Liver (tissue), 3 donors: ENCODE measurements around the gene SPATS2.

Source experiments
- ATF3 ChIP-seq: IDR thresholded peaks from 2 replicates; pipeline ENCODE4 v1.6.1; 2016; ENCODE audit warnings: antibody characterized with exemption
- CTCF ChIP-seq: fragments of 150-350 bp; IDR thresholded peaks from 2 replicates; pipeline ENCODE4 v1.5.1; 2017; ENCODE audit warnings: improper control_type of control experiment, low read depth, low read length; ENCODE audit not compliant: missing input control
- EGR1 ChIP-seq, 2 donors: IDR thresholded peaks; 2 replicates each; pipeline ENCODE4 v1.6.1; 2016 to 2018; ENCODE audit warnings: antibody characterized with exemption in 2 of 2, low read depth in 2 of 2
- GABPA ChIP-seq, 2 donors: IDR thresholded peaks in 1 of 2; conservative IDR thresholded peaks in 1 of 2; 2 replicates each; pipeline ENCODE4 v1.6.1; 2016; ENCODE audit warnings: antibody characterized with exemption in 2 of 2, mild to moderate bottlenecking in 1 of 2, moderate library complexity in 1 of 2
- HNF4G ChIP-seq: IDR thresholded peaks from 2 replicates; pipeline ENCODE4 v1.6.1; 2016; ENCODE audit warnings: antibody characterized with exemption
- JUND ChIP-seq, 2 donors: IDR thresholded peaks; 2 replicates each; pipeline ENCODE4 v1.6.1; 2016; ENCODE audit warnings: antibody characterized with exemption in 2 of 2
- MAX ChIP-seq: IDR thresholded peaks from 2 replicates; pipeline ENCODE4 v1.6.1; 2016; ENCODE audit warnings: antibody characterized with exemption
- NR2F2 ChIP-seq: IDR thresholded peaks from 2 replicates; pipeline ENCODE4 v1.6.1; 2016; ENCODE audit warnings: antibody characterized with exemption
- RAD21 ChIP-seq, 2 donors: IDR thresholded peaks; 2 replicates each; pipeline ENCODE4 v1.6.1; 2016; ENCODE audit warnings: antibody characterized with exemption in 2 of 2, mild to moderate bottlenecking in 2 of 2
- REST ChIP-seq: IDR thresholded peaks from 2 replicates; pipeline ENCODE4 v1.6.1; 2016; ENCODE audit warnings: antibody characterized with exemption, mild to moderate bottlenecking
- SP1 ChIP-seq: IDR thresholded peaks from 2 replicates; pipeline ENCODE4 v1.6.1; 2018; ENCODE audit warnings: antibody characterized with exemption, mild to moderate bottlenecking
- TAF1 ChIP-seq: conservative IDR thresholded peaks from 2 replicates; pipeline ENCODE4 v1.6.1; 2016; ENCODE audit warnings: antibody characterized with exemption, mild to moderate bottlenecking
- YY1 ChIP-seq: IDR thresholded peaks from 2 replicates; pipeline ENCODE4 v1.6.1; 2016; ENCODE audit warnings: antibody characterized with exemption, mild to moderate bottlenecking
- ZBTB33 ChIP-seq: IDR thresholded peaks from 2 replicates; pipeline ENCODE4 v1.6.1; 2016; ENCODE audit warnings: antibody characterized with exemption
- donor health status: healthy.
- donor health status: healthy.

GRCh38 chr12:49442915-49443314, 75.7 kb downstream of the SPATS2 start:
- TF ChIP-seq CTCF (no peak), HNF4G (no peak), MAX (no peak), ZBTB33 (no peak), ATF3 (no peak), SP1 (no peak), YY1 (no peak), JUND (IDR thresholded peaks at IDR 0.05) (no peak), REST (no peak), RAD21 (IDR thresholded peaks at IDR 0.05) (no peak), TAF1 (no peak), NR2F2 (no peak), GABPA (IDR thresholded peaks at IDR 0.05 in 1 of 2, conservative IDR thresholded peaks at IDR 0.05 in 1 of 2) (no peak), EGR1 (IDR thresholded peaks at IDR 0.05; ENCODE audit: low read depth in 2 of 2) (no peak)
